SK-N-SH (cell line): Measurements from ENCODE around the gene TMED3. TPM values are rescaled to one million over a fixed set of nuclear protein-coding genes. Genes with fewer than 3 reads are reported as not detected.

ENCODE experiments used
- CTCF ChIA-PET: fragments of 300-600, 350-600 bp; formaldehyde crosslinking; extraction: SDS; loops from one replicate; lab custom pipeline; 2021; lab: Yijun Ruan, JAX
- POLR2A ChIA-PET: fragments of 350-600 bp; sonication (Branson Sonifier 250); formaldehyde crosslinking; extraction: SDS; loops from one replicate; lab custom pipeline; 2020; ENCODE audit warnings: antibody characterized with exemption, inconsistent platforms; lab: Yijun Ruan, JAX
- DNase-seq: peaks from one replicate; pipeline ENCODE4 v3.0.0; 2012
- H2AFZ ChIP-seq: fragments of 200-600 bp; sonication (generic); 2 replicates; pipeline ENCODE4 v1.8.1; 2016; ENCODE audit warnings: antibody characterized with exemption, mild to moderate bottlenecking, low read depth
- H3F3A ChIP-seq: fragments of 200-600 bp; sonication (generic); replicated peaks from 2 replicates; pipeline ENCODE3; 2016; ENCODE audit warnings: antibody characterized with exemption, mild to moderate bottlenecking; ENCODE audit not compliant: insufficient read depth
- H3K27ac ChIP-seq, 2 experiments: fragments of 200-500 bp in 1 of 2; fragments of 200-600 bp in 1 of 2; sonication (Bioruptor generic) in 1 of 2; sonication (generic), shearing (Covaris generic) in 1 of 2; 2 replicates each; pipeline versions ENCODE4 v1.5.1 to v1.6.1; 2014 to 2016; ENCODE audit warnings: low read depth in 2 of 2, inconsistent platforms in 1 of 2, low read length in 1 of 2, mild to moderate bottlenecking in 1 of 2, mixed read lengths in 1 of 2
- H3K27me3 ChIP-seq: fragments of 200-600 bp; sonication (generic), shearing (Covaris generic); 2 replicates; pipeline ENCODE4 v1.6.1; 2016; ENCODE audit warnings: mixed run types; ENCODE audit not compliant: insufficient read depth
- H3K36me3 ChIP-seq, 2 experiments: fragments of 200-500 bp in 1 of 2; fragments of 200-600 bp in 1 of 2; sonication (Bioruptor generic) in 1 of 2; sonication (generic) in 1 of 2; replicated peaks in 1 of 2; 2 replicates each; pipeline versions ENCODE3 to v1.5.1; 2014 to 2016; ENCODE audit warnings: low read length in 1 of 2, mild to moderate bottlenecking in 1 of 2; ENCODE audit not compliant: insufficient read depth in 2 of 2, control insufficient read depth in 1 of 2
- H3K4me1 ChIP-seq, 2 experiments: fragments of 200-500 bp in 1 of 2; fragments of 200-600 bp in 1 of 2; sonication (Bioruptor generic) in 1 of 2; sonication (generic), shearing (Covaris generic) in 1 of 2; 2 replicates each; pipeline versions ENCODE4 v1.5.1 to v1.6.1; 2014 to 2016; ENCODE audit warnings: low read depth in 1 of 2, low read length in 1 of 2, mixed run types in 1 of 2; ENCODE audit not compliant: insufficient read depth in 2 of 2, control insufficient read depth in 1 of 2
- H3K4me2 ChIP-seq: fragments of 200-600 bp; sonication (generic), shearing (Covaris generic); 2 replicates; pipeline ENCODE4 v1.6.1; 2017; ENCODE audit warnings: mixed run types
- H3K4me3 ChIP-seq, 2 experiments: fragments of 200-500 bp in 1 of 2; fragments of 200-600 bp in 1 of 2; sonication (Bioruptor generic) in 1 of 2; sonication (generic), shearing (Covaris generic) in 1 of 2; 2 replicates each; pipeline versions ENCODE4 v1.5.1 to v1.8.1; 2014 to 2016; ENCODE audit warnings: low read depth in 2 of 2, inconsistent platforms in 1 of 2, low read length in 1 of 2, mild to moderate bottlenecking in 1 of 2, mixed read lengths in 1 of 2, moderate library complexity in 1 of 2
- H3K79me2 ChIP-seq: fragments of 200-600 bp; sonication (generic); 2 replicates; pipeline ENCODE4 v1.8.1; 2017; ENCODE audit warnings: mild to moderate bottlenecking; ENCODE audit not compliant: insufficient read depth
- H3K9ac ChIP-seq: fragments of 200-600 bp; sonication (generic); 2 replicates; pipeline ENCODE4 v1.6.1; 2017; ENCODE audit warnings: mixed run types
- H3K9me2 ChIP-seq: fragments of 200-600 bp; sonication (generic); 2 replicates; pipeline ENCODE4 v1.6.1; 2017; ENCODE audit warnings: mixed run types
- H3K9me3 ChIP-seq: fragments of 200-600 bp; sonication (generic); 2 replicates; pipeline ENCODE4 v1.6.1; 2017; ENCODE audit warnings: mixed run types, mild to moderate bottlenecking, moderate library complexity
- H4K20me1 ChIP-seq: fragments of 200-600 bp; sonication (generic); 2 replicates; pipeline ENCODE4 v1.6.1; 2017; ENCODE audit warnings: mild to moderate bottlenecking, mixed run types; ENCODE audit not compliant: insufficient read depth
- CTCF ChIP-seq: fragments of 200-600 bp; sonication (generic); IDR thresholded peaks from 2 replicates; pipeline ENCODE4 v1.6.1; 2017; ENCODE audit warnings: antibody characterized with exemption, mild to moderate bottlenecking, moderate library complexity
- FOSL2 ChIP-seq: IDR thresholded peaks from 2 replicates; pipeline ENCODE4 v1.4.0; 2012; ENCODE audit warnings: low read depth, mild to moderate bottlenecking, moderate library complexity, borderline replicate concordance
- GABPA ChIP-seq: IDR thresholded peaks from 2 replicates; pipeline ENCODE4 v1.4.0; 2012; ENCODE audit warnings: low read depth, mild to moderate bottlenecking
- MXI1 ChIP-seq: IDR thresholded peaks from 2 replicates; pipeline ENCODE4 v1.6.1; 2012; ENCODE audit warnings: mild to moderate bottlenecking, low read depth, low read length, improper control_type of control experiment
- NRF1 ChIP-seq: IDR thresholded peaks from 2 replicates; pipeline ENCODE4 v1.6.1; 2012; ENCODE audit warnings: low read depth, mild to moderate bottlenecking, low read length
- RAD21 ChIP-seq: IDR thresholded peaks from 2 replicates; pipeline ENCODE4 v1.6.1; 2012; ENCODE audit warnings: mild to moderate bottlenecking, low read length
- REST ChIP-seq: IDR thresholded peaks from 2 replicates; pipeline ENCODE4 v1.6.1; 2012; ENCODE audit warnings: mild to moderate bottlenecking, low read depth, low read length, moderate library complexity
- RXRA ChIP-seq: IDR thresholded peaks from 2 replicates; pipeline ENCODE4 v1.4.0; 2012; ENCODE audit warnings: low read depth, mild to moderate bottlenecking, borderline replicate concordance
- SIN3A ChIP-seq: IDR thresholded peaks from 2 replicates; pipeline ENCODE4 v1.6.1; 2012; ENCODE audit warnings: low read depth, mild to moderate bottlenecking, low read length, moderate library complexity, borderline replicate concordance
- SMC3 ChIP-seq: IDR thresholded peaks from 2 replicates; pipeline ENCODE4 v1.6.1; 2012; ENCODE audit warnings: low read depth, low read length, improper control_type of control experiment
- TCF12 ChIP-seq: IDR thresholded peaks from 2 replicates; pipeline ENCODE4 v1.4.0; 2012
- USF2 ChIP-seq: fragments of 150-350 bp; IDR thresholded peaks from 2 replicates; pipeline ENCODE4 v1.6.1; 2017; ENCODE audit warnings: antibody characterized with exemption, low read length, low read depth, borderline replicate concordance
- WGBS: methylation state at CpG from one replicate; pipeline ENCODE4 v1.1.6; 2017; ENCODE audit warnings: low lambda C conversion rate; 5-methylcytosine and 5-hydroxymethylcytosine counted together
- polyA plus RNA-seq, 3 experiments: library from polyadenylated mRNA; depleted of rRNA; stranded (reverse); fragments of >200 nt; gene quantifications; 2 replicates each; pipeline ENCODE4 v1.2.3, GENCODE V29; 2012

The TMED3 gene
- polyA plus RNA-seq, 1 of the 3 experiments (the other 2 are of a cell fraction): 128 TPM

DNA sequence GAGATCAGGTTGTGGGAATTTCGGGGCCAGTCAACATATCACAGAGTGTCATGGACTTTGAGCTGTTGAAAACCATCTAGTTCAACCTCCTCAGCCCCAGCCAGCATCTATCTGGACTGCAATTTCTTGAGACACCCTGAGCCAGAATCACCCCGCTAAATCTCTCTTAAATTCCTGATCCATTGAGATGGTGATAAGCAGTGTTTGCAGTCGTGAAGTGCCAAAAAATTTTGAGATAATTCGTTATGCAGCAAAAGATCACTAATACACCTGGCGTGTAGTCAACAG, 29.3 kb downstream of the TMED3 start (continued):
- TF ChIP-seq NRF1: no peak
- no peak for TF ChIP-seq RXRA
- no peak for TF ChIP-seq SIN3A
- TF ChIP-seq CTCF: no peak
- TF ChIP-seq TCF12: no peak
- TF ChIP-seq, all 33 proteins: peak for 0

GRCh38 chr15:79341396-79341795, 30.5 kb downstream of the TMED3 start:
- Histone ChIP-seq H3K4me3 (no peak overlapping the region), H3F3A (no peaks in the 10 kb centered on the region), H2AFZ (no peak overlapping the region), H3K4me2 (no peak overlapping the region), H3K4me1 (peaks cover 0 to 5% of the 10 kb centered on the region in 2 experiments; a peak in 1 of 4 replicates), H3K9ac (no peak overlapping the region), H3K27me3 (no peaks in the 10 kb centered on the region), H3K27ac (no peak overlapping the region), H3K9me2 (no peaks in the 10 kb centered on the region), H3K79me2 (no peaks in the 10 kb centered on the region), H3K9me3 (no peaks in the 10 kb centered on the region), H4K20me1 (no peaks in the 10 kb centered on the region), H3K36me3 (no peaks in the 10 kb centered on the region)
- ChIA-PET POLR2A (no interaction called here), CTCF (interaction anchor here (1.0 to 3.7 kb wide), 8 partner anchors 8 to 832 kb away, joined by 3 to 53 read pairs (median 28); no protein-coding TSS in a partner anchor)
- no peak for DNase-seq
- TF ChIP-seq NRF1 (no peak), RAD21 (no peak), FOSL2 (no peak), SMC3 (no peak), GABPA (no peak), USF2 (no peak), REST (no peak), MXI1 (no peak)
- 94% methylated on average over 9 of the region's 9 CpGs for WGBS
